ENCODE data around the gene MUC13. TPM values are rescaled to one million over a fixed set of nuclear protein-coding genes. Genes with fewer than 3 reads are reported as not detected.

The MUC13 gene
- total RNA-seq, 4 donors from 2014 or later, result 1.7 TPM; not detected in 3

DNA sequence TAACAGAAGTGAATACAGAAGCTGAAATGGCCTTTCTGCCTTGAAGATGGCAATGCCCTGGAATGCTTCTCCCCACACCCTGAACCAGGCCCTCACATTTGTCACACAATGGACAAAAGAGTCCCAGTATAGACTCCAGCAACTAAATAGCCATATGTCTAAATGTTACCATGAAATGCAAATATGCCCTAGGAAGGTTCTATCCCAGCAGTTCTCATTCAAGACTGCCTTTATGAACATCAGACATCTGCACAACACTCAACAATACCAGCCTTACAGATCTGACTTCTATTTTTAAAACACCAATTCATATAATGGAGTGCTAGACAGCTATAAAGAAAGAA is 55.2 kb downstream of the MUC13 start:
- ATAC-seq (no peak), DNase-seq (no peak)
- peaks cover 23 to 27% of the 10 kb centered on the region in 2 donors for H3K4me1 ChIP-seq
- no peaks in the 10 kb centered on the region for H3K9me3 ChIP-seq
- H3K27me3 ChIP-seq, result no peaks in the 10 kb centered on the region
- peak overlapping the region; percentile 41 to 67 (median 52) for H3K27ac ChIP-seq
- no peak overlapping the region for H3K4me3 ChIP-seq
- TF ChIP-seq POLR2A (IDR thresholded peaks at IDR 0.05), result no peak
- TF ChIP-seq, protein P1, sequence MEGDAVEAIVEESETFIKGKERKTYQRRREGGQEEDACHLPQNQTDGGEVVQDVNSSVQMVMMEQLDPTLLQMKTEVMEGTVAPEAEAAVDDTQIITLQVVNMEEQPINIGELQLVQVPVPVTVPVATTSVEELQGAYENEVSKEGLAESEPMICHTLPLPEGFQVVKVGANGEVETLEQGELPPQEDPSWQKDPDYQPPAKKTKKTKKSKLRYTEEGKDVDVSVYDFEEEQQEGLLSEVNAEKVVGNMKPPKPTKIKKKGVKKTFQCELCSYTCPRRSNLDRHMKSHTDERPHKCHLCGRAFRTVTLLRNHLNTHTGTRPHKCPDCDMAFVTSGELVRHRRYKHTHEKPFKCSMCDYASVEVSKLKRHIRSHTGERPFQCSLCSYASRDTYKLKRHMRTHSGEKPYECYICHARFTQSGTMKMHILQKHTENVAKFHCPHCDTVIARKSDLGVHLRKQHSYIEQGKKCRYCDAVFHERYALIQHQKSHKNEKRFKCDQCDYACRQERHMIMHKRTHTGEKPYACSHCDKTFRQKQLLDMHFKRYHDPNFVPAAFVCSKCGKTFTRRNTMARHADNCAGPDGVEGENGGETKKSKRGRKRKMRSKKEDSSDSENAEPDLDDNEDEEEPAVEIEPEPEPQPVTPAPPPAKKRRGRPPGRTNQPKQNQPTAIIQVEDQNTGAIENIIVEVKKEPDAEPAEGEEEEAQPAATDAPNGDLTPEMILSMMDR (IDR thresholded peaks at IDR 0.05 in 4 of 5, conservative IDR thresholded peaks at IDR 0.05 in 1 of 5), result no peak
- no peaks in the 10 kb centered on the region for H3K36me3 ChIP-seq
- intact Hi-C loops (cut with DNase I; ENCODE audit: low total_unique reads), result no loop called here
- in situ Hi-C loops (cut with MboI; ENCODE audit: low sequenced_read_pairs in 4 of 4), result no loop called here

DNA sequence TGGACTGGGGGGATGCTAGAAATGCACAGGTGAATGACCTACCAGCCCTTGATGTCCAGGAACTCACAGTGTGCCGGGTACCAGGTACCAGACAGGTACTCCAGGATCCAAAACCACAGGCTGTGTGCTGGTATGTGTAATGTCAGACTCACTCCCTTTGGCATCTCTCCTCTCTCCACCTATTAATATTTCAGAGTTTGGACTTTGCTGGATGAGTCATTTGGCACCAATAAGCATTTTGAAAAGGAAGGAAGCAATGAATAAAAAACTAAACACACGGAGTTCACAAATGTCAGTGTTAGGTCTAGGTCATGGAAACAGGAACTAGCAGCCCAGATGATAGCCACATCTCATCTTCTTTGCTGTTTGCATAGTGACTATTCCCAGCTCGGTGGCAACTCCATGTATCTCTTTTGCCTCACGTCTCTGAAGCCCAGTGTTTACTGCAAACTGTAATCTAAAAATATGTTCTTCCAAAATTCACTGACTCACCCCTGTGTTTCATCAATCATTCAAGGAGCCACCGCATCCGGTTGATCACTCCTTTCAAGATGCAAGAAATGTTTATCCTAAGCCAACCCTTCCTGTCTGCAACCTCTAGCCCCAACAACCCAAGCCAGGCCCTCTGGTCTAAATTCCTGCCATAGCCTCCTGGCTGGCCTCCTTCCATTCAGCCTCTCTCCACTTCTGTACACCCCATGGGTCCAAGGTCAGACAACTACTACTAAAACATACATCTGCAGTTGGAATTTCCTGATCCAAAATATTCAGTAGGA is 55.8 kb downstream of the MUC13 start:
- no peaks in the 10 kb centered on the region for H3K36me3 ChIP-seq
- in situ Hi-C loops (cut with MboI; ENCODE audit: low sequenced_read_pairs in 4 of 4), result no loop called here
- intact Hi-C loops (cut with DNase I; ENCODE audit: low total_unique reads), result no loop called here
- TF ChIP-seq, protein P1 (IDR thresholded peaks at IDR 0.05 in 4 of 5, conservative IDR thresholded peaks at IDR 0.05 in 1 of 5), result no peak
- TF ChIP-seq POLR2A (IDR thresholded peaks at IDR 0.05), result no peak
- no peak overlapping the region for H3K4me3 ChIP-seq
- peak overlapping the region; percentile 41 to 67 (median 52) for H3K27ac ChIP-seq
- ATAC-seq, result peak; percentile 81 to 88
- peak; percentile 30 to 46 for DNase-seq
- H3K4me1 ChIP-seq, result peaks cover 21 to 27% of the 10 kb centered on the region in 2 donors
- no peaks in the 10 kb centered on the region for H3K27me3 ChIP-seq
- no peaks in the 10 kb centered on the region for H3K9me3 ChIP-seq

DNA sequence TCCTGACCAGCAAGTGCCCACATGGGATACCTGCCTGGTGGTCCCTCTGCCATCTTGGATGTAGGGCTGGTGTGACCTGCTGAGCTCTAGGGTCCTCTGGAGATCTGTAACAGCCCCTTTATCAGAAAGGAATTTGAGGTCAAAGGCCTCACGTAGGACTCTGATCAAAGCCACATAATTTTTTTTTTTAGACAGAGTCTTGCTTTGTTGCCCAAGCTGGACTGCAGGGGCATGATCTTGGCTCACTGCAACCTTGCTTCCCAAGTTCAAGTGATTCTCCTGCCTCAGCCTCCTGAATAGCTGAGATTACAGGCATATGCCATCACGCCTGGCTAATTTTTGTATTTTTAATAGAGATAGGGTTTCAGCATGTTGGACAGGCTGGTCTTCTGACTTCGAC is 56.9 kb downstream of the MUC13 start:
- in situ Hi-C loops (cut with MboI; ENCODE audit: low sequenced_read_pairs in 4 of 4), result no loop called here
- peak overlapping the region in 3 of 4 donors; percentile 41 to 67 (median 58) for H3K27ac ChIP-seq
- no peaks in the 10 kb centered on the region for H3K9me3 ChIP-seq
- DNase-seq (no peak), ATAC-seq (no peak)
- no peak for TF ChIP-seq POLR2A (IDR thresholded peaks at IDR 0.05)
- TF ChIP-seq, protein P1 (IDR thresholded peaks at IDR 0.05 in 4 of 5, conservative IDR thresholded peaks at IDR 0.05 in 1 of 5), result no peak
- peaks cover 21 to 27% of the 10 kb centered on the region in 2 donors for H3K4me1 ChIP-seq
- H3K27me3 ChIP-seq, result no peaks in the 10 kb centered on the region
- H3K36me3 ChIP-seq, result peaks cover 0 to 2% of the 10 kb centered on the region in 2 donors
- H3K4me3 ChIP-seq, result no peak overlapping the region
- intact Hi-C loops (cut with DNase I; ENCODE audit: low total_unique reads), result no loop called here

DNA sequence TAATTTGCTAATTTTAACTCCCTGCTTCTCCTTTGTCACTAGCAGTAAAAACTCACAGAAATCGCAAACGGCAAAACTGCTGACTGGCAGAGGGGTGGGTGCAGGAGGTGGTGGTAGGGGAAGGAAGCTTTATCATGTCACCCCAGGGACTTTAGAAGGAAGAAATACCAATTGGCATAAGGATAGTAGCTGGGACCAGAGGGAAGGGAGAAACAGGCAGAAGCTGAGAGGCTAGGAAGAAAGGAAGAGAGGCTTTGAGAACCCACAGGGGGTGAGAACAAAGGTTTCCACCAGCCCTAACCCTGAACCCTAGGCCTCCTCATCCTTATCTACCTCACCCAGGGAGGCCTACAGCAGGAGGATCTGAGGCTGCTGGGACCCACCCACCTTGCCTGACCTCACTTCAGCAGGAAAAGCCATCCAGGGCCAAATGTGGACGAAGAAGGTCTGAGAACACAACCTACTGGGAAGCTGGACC is 58.1 kb downstream of the MUC13 start:
- DNase-seq (peak in 1 of 2 donors; percentile 31), ATAC-seq (no peak)
- in situ Hi-C loops (cut with MboI; ENCODE audit: low sequenced_read_pairs in 4 of 4), result no loop called here
- Histone ChIP-seq H3K27ac (peak overlapping the region in 1 of 4 donors; percentile 21), H3K36me3 (peaks cover 0 to 14% of the 10 kb centered on the region in 2 donors), H3K27me3 (no peaks in the 10 kb centered on the region), H3K4me3 (no peak overlapping the region), H3K9me3 (no peaks in the 10 kb centered on the region), H3K4me1 (peaks cover 21 to 27% of the 10 kb centered on the region in 2 donors)
- intact Hi-C loops (cut with DNase I; ENCODE audit: low total_unique reads), result no loop called here
- TF ChIP-seq, protein P1 (IDR thresholded peaks at IDR 0.05 in 4 of 5, conservative IDR thresholded peaks at IDR 0.05 in 1 of 5), result no peak
- no peak for TF ChIP-seq POLR2A (IDR thresholded peaks at IDR 0.05)

All from gastrocnemius medialis (tissue), 4 donors.